Dermis microvascular lymphatic vessel endothelial cell (primary cell): ENCODE results near the gene FAM120A. TPM values are rescaled to one million over a fixed set of nuclear protein-coding genes. Genes with fewer than 3 reads are reported as not detected.
A peak's percentile ranks its signal among the peaks of the same experiment; 100 is the strongest.

ENCODE experiments used
- DNase-seq, 2 donors: peaks; one replicate each; pipeline versions ENCODE4 v3.0.0 to v3.0.0-alpha.2; 2010; ENCODE audit warnings: low read depth in 2 of 2
- total RNA-seq: library from RNA; depleted of rRNA; stranded (reverse); fragments of >200 nt; gene quantifications from 2 replicates; pipeline ENCODE4 v1.2.1, GENCODE V29; 2014

FAM120A gene
- total RNA-seq, 1 donor from 2014 or later = 77.2 TPM

GRCh38 chr9:93577975-93578682, 126.6 kb downstream of the FAM120A start:
- DNase-seq = no peak

GRCh38 chr9:93578844-93579243, 127.4 kb downstream of the FAM120A start:
- no peak for DNase-seq

GRCh38 chr9:93579711-93580516, 128.4 kb downstream of the FAM120A start:
- DNase-seq = no peak

- DNase-seq = no peak
Measured at GRCh38 chr9:93580654-93581380, 129.3 kb downstream of the FAM120A start.

GRCh38 chr9:93582115-93582514, 130.6 kb downstream of the FAM120A start:
- peak; percentile 42 to 65 for DNase-seq

- no peak for DNase-seq
Measured at GRCh38 chr9:93582550-93582949, 131.1 kb downstream of the FAM120A start.

GRCh38 chr9:93585259-93585658, 133.8 kb downstream of the FAM120A start:
- DNase-seq = no peak

- DNase-seq = no peak
Measured at GRCh38 chr9:93585695-93586094, 134.2 kb downstream of the FAM120A start.

- DNase-seq = no peak
Measured at GRCh38 chr9:93586290-93587057, 135.0 kb downstream of the FAM120A start.

- DNase-seq = no peak
Measured at GRCh38 chr9:93587284-93587650, 135.8 kb downstream of the FAM120A start.

- DNase-seq = no peak
Measured at GRCh38 chr9:93587651-93588347, 136.3 kb downstream of the FAM120A start.

- DNase-seq = peak in 1 of 2 donors; percentile 29
Measured at GRCh38 chr9:93588641-93589609, 137.4 kb downstream of the FAM120A start.

- peak; percentile 41 to 58 for DNase-seq
Measured at GRCh38 chr9:93589688-93590087, 138.2 kb downstream of the FAM120A start.

- DNase-seq = no peak
Measured at GRCh38 chr9:93590609-93591234, 139.2 kb downstream of the FAM120A start.

- DNase-seq = no peak
Measured at GRCh38 chr9:93591301-93592007, 140.0 kb downstream of the FAM120A start.

GRCh38 chr9:93592008-93592642, 140.6 kb downstream of the FAM120A start:
- no peak for DNase-seq

- DNase-seq = no peak
Measured at GRCh38 chr9:93592643-93593021, 141.1 kb downstream of the FAM120A start.

- no peak for DNase-seq
Measured at GRCh38 chr9:93593144-93593658, 141.7 kb downstream of the FAM120A start.
